Astrocyte (in vitro differentiated cells and primary cell): ENCODE data around the gene ST8SIA3.

Experiments
- EZH2 ChIP-seq: IDR thresholded peaks from 2 replicates; pipeline ENCODE4 v1.6.1; 2012; ENCODE audit warnings: mild to moderate bottlenecking, low read length, inconsistent platforms; ENCODE audit not compliant: insufficient read depth
- TF ChIP-seq, protein P1 (sequence below): IDR thresholded peaks from 2 replicates; pipeline ENCODE4 v1.5.1; 2011; ENCODE audit warnings: low read depth, mild to moderate bottlenecking, inconsistent platforms, low read length, moderate library complexity; ENCODE audit not compliant: insufficient read depth

DNA sequence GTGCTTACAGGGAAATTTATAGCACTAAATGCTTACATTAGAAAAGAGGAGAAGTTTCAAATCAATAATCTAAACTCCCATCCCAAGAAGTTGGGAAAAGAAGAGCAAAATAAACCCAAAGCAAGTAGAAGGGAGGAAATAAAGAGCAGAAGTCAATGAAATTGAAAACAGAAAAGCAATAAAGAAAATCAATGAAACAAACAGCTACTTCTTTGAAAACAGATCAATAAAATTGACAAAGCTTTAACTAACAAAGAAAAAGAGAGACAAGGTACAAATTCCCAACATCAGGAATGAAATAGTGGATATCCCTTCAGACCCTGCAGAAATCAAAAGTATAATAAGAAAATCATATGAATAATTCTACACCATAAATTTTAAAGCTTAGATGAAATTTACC, 57.3 kb downstream of the ST8SIA3 start:
- TF ChIP-seq, protein P1, sequence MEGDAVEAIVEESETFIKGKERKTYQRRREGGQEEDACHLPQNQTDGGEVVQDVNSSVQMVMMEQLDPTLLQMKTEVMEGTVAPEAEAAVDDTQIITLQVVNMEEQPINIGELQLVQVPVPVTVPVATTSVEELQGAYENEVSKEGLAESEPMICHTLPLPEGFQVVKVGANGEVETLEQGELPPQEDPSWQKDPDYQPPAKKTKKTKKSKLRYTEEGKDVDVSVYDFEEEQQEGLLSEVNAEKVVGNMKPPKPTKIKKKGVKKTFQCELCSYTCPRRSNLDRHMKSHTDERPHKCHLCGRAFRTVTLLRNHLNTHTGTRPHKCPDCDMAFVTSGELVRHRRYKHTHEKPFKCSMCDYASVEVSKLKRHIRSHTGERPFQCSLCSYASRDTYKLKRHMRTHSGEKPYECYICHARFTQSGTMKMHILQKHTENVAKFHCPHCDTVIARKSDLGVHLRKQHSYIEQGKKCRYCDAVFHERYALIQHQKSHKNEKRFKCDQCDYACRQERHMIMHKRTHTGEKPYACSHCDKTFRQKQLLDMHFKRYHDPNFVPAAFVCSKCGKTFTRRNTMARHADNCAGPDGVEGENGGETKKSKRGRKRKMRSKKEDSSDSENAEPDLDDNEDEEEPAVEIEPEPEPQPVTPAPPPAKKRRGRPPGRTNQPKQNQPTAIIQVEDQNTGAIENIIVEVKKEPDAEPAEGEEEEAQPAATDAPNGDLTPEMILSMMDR = no peak
- TF ChIP-seq EZH2 = no peak
